Vagina (tissue), 2 donors: Measurements from ENCODE around the gene CBFA2T2. TPM values are rescaled to one million over a fixed set of nuclear protein-coding genes. Genes with fewer than 3 reads are reported as not detected.

Experiments used
- DNase-seq, 2 donors: peaks; one replicate each; pipeline ENCODE4 v3.0.0-alpha.2; 2017; ENCODE audit errors: extremely low spot score in 2 of 2
- H3K27ac ChIP-seq: fragments of 200-600 bp; sonication (generic); one replicate; pipeline ENCODE4 v1.5.1; 2019
- H3K27me3 ChIP-seq: fragments of 200-600 bp; sonication (generic); one replicate; pipeline ENCODE4 v1.5.1; 2019
- H3K36me3 ChIP-seq, 2 donors: fragments of 200-600 bp; sonication (generic); one replicate each; pipeline ENCODE4 v1.5.1; 2017 to 2019
- H3K4me1 ChIP-seq: fragments of 200-600 bp; sonication (generic); one replicate; pipeline ENCODE4 v1.5.1; 2019
- H3K4me3 ChIP-seq, 2 donors: fragments of 200-600 bp; sonication (generic); 1 replicate in 1 of 2; 2 replicates in 1 of 2; pipeline ENCODE4 v1.5.1; 2016 to 2019
- H3K9me3 ChIP-seq: fragments of 200-600 bp; sonication (generic); one replicate; pipeline ENCODE4 v1.5.1; 2019
- CTCF ChIP-seq, 3 experiments: fragments of 450-650 bp in 2 of 3; fragments of 200-600 bp in 1 of 3; sonication (generic) in 1 of 3; IDR thresholded peaks; one replicate each; pipeline ENCODE4 v1.5.1; 2017 to 2019; ENCODE audit warnings: antibody characterized with exemption in 3 of 3, mild to moderate bottlenecking in 2 of 3, moderate library complexity in 2 of 3
- POLR2A ChIP-seq, 2 donors: fragments of 450-650 bp; IDR thresholded peaks; one replicate each; pipeline ENCODE4 v1.6.1; 2017; ENCODE audit warnings: antibody characterized with exemption in 2 of 2, mild to moderate bottlenecking in 2 of 2, moderate library complexity in 2 of 2
- POLR2AphosphoS5 ChIP-seq, 2 donors: sonication (generic); formaldehyde crosslinking; IDR thresholded peaks; one replicate each; pipeline ENCODE4 v1.9.0; 2017; ENCODE audit warnings: antibody characterized with exemption in 2 of 2, mild to moderate bottlenecking in 2 of 2, low read depth in 1 of 2; ENCODE audit not compliant: insufficient read depth in 1 of 2
- intact Hi-C: fragments of 100-400 bp; cut with DNase I; formaldehyde crosslinking; loops from one replicate; pipeline ENCODE4 v1.15.1; 2023
- total RNA-seq: library from RNA; depleted of rRNA; stranded (reverse); fragments of >200 nt; gene quantifications from one replicate; pipeline ENCODE4 v1.2.3, GENCODE V29; 2016

Gene CBFA2T2
- total RNA-seq, 1 donor from 2014 or later = 34.9 TPM

DNA sequence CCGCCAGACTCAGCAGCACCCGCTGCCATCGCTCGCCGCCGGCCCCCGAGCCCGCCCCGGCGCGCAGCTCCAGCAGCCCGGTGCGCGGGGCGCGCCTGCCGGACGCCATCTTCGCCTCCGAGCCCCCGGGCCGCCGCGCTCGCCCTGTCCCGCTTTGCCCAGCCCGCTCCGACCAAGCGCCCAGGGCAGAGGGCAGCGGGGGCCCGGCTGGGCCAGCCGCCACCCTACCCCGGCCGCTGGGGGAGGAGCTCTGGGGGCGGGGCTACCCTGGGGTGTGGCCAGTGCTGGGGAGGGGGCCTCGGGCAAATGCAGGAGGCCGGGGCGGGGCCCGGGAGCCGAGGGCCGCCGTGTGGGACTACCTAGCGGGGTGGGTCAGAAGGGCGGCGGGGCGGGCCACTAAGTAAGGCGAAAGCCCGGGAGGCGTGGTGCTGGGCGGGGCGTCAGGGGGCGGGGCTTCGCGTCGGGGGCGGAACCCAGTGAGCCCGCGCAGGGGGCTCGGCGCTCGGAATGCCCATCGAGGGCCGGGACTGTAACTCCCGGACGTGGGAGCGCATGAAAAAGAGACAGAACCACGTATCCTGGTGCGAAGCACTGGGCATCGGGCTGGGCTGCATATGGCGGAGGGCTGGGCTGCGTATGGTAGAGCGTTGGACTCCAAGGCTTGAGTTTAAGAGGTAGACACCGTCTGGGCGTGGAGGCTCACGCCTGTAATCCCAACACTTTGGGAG lies 46.2 kb upstream of the CBFA2T2 start, which contains the start of gene SNTA1:
TSS of gene SNTA1 (minus strand) at position 252 of the 728 bp plus-strand sequence. CDS start at position 109, 143 bp downstream.
- DNase-seq = peak in 1 of 2 donors; percentile 91
- Histone ChIP-seq H3K4me1 (peaks cover 17% of the 10 kb centered on the region), H3K27me3 (no peaks in the 10 kb centered on the region), H3K4me3 (peak within 1 kb of the TSS; percentile 63 to 93), H3K27ac (peak within 1 kb of the TSS; percentile 74), H3K36me3 (no peaks in the 10 kb centered on the region), H3K9me3 (no peaks in the 10 kb centered on the region)
- intact Hi-C loops = no loop called here
- peak in 1 of 2 donors; percentile 71 for TF ChIP-seq POLR2AphosphoS5 (IDR thresholded peaks at IDR 0.05; ENCODE audit: insufficient read depth in 1 of 2, low read depth in 1 of 2)
- no peak for TF ChIP-seq CTCF (IDR thresholded peaks at IDR 0.05)

GRCh38 chr20:33444797-33445560 lies 44.9 kb upstream of the CBFA2T2 start:
- DNase-seq = no peak
- no peaks in the 10 kb centered on the region for H3K27me3 ChIP-seq
- H3K27ac ChIP-seq = peak overlapping the region; percentile 74
- H3K9me3 ChIP-seq = no peaks in the 10 kb centered on the region
- intact Hi-C loops = no loop called here
- H3K4me3 ChIP-seq = peak overlapping the region in 1 of 2 donors; percentile 63
- no peak for TF ChIP-seq POLR2A (IDR thresholded peaks at IDR 0.05)
- no peak for TF ChIP-seq POLR2AphosphoS5 (IDR thresholded peaks at IDR 0.05; ENCODE audit: insufficient read depth in 1 of 2, low read depth in 1 of 2)
- no peak for TF ChIP-seq CTCF (IDR thresholded peaks at IDR 0.05)
- H3K4me1 ChIP-seq = peaks cover 17% of the 10 kb centered on the region
- H3K36me3 ChIP-seq = no peaks in the 10 kb centered on the region

GRCh38 chr20:33445881-33446625 lies 43.8 kb upstream of the CBFA2T2 start:
- Histone ChIP-seq H3K9me3 (no peaks in the 10 kb centered on the region), H3K4me3 (no peak overlapping the region), H3K27ac (no peak overlapping the region), H3K27me3 (no peaks in the 10 kb centered on the region), H3K36me3 (no peaks in the 10 kb centered on the region), H3K4me1 (peaks cover 17% of the 10 kb centered on the region)
- no peak for TF ChIP-seq POLR2AphosphoS5 (IDR thresholded peaks at IDR 0.05; ENCODE audit: insufficient read depth in 1 of 2, low read depth in 1 of 2)
- no peak for TF ChIP-seq CTCF (IDR thresholded peaks at IDR 0.05)
- no peak for TF ChIP-seq POLR2A (IDR thresholded peaks at IDR 0.05)
- DNase-seq = no peak
- intact Hi-C loops = no loop called here

GRCh38 chr20:33450867-33451266 lies 39.0 kb upstream of the CBFA2T2 start:
- intact Hi-C loops = no loop called here
- DNase-seq = no peak
- H3K4me3 ChIP-seq = no peak overlapping the region
- H3K4me1 ChIP-seq = no peaks in the 10 kb centered on the region
- H3K27me3 ChIP-seq = no peaks in the 10 kb centered on the region
- no peaks in the 10 kb centered on the region for H3K9me3 ChIP-seq
- no peaks in the 10 kb centered on the region for H3K36me3 ChIP-seq
- H3K27ac ChIP-seq = no peak overlapping the region
- no peak for TF ChIP-seq CTCF (IDR thresholded peaks at IDR 0.05)
